GM21447 (cell line): Measurements from ENCODE around the gene NECTIN4.
"Not testable (repeated sequence)": the region's sequence is repeated elsewhere in the genome, so short reads cannot be mapped to it uniquely, and the experiment has no call there.

ENCODE experiments used
- ATAC-seq: cut with Tn5 transposase; IDR thresholded peaks from one replicate; pipeline ENCODE4 v1.9.1; 2021; ENCODE audit not compliant: unreplicated experiment

The NECTIN4 gene

DNA sequence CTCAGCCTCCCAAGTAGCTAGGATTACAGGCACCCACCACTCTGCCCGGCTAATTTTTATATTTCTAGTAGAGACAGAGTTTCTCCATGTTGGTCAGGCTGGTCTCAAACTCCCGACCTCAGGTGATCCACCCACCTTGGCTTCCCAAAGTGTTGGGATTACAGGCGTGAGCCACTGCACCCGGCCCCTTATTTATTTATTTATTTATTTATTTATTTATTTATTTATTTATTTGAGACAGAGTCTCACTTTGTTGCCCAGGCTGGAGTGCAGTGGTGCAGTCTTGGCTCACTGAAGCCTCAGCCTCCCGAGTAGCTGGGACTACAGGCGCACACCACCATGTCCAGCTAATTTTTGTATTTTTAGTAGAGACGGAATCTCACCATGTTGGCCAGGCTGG lies 23.7 kb downstream of the NECTIN4 start:
- not testable (repeated sequence) for ATAC-seq

DNA sequence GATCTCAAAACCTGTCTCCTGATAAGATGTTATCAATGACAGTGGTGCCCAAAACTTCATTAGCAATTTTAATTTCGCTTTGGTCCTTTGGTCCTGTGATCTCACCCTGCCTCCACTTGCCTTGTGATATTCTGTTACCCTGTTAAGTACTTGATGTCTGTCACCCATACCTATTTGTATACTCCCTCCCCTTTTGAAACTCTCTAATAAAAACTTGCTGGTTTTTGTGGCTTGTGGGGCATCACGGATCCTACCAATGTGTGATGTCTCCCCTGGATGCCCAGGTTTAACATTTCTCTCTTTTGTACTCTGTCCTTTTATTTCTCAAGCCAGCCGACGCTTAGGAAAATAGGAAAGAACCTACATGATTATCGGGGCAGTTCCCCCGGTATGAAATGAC lies 25.4 kb downstream of the NECTIN4 start:
- not testable (repeated sequence) for ATAC-seq

GRCh38 chr1:161061419-161061818 lies 27.9 kb downstream of the NECTIN4 start:
- ATAC-seq = no peak

DNA sequence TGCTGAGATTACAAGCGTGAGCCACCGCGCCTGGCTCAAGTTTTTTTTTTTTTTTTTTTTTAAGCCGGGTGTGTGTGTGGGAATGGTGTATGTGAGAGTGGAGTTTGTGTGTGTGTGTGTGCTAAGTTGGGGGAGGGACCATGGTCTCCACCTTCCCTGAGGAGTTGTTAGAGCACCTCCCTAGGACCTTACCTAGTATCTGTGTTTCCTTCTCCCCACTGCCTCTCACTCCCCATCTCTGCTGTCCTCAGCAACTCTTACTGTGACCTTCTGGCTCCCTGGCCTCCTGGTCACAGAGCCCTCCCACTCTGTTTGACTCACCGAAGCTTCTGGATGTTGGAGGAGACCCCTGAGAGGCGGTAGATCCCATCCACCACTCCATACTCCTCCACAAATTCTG lies 30.1 kb downstream of the NECTIN4 start:
- ATAC-seq = no peak

DNA sequence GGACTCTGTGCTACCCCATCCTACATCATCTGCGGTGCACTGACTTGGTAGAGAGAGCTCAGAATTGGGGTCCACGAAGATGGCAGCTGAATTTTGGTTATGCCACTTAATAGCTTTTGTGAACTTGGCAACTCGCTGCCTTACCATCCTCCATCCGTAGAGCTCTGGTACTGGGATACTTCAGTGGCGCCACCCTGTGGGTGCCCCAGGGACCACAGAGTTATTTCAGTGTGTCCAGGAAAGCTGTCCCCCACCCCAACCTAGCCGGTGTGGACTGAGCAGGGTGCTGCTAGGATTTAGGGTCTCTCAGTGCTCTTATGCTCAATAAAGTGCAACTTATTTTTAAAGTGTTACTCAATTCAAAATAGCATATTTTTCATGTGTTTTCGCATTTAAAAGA lies 34.6 kb downstream of the NECTIN4 start:
- ATAC-seq = no peak

DNA sequence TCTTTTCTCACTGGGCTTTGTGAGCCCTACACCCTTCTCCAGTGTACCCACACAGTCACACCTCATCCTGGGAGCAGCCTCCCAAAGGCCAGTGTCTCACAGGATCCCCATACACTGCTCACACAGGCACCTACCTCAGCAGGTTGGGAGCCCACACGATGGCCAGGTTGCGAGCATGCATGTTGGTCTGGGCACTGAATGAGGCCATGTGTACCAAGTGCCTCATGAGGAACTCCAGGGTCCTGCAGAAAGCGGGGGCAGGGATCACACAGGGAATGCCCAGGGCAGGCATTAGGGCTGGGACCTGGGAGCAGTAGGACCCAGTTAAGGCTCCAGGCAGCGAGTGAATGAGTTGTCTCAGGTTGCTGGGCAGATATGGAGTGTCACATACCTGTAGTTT lies 35.1 kb downstream of the NECTIN4 start:
- no peak for ATAC-seq

GRCh38 chr1:161052899-161053298 lies 36.5 kb downstream of the NECTIN4 start:
- ATAC-seq = no peak

DNA sequence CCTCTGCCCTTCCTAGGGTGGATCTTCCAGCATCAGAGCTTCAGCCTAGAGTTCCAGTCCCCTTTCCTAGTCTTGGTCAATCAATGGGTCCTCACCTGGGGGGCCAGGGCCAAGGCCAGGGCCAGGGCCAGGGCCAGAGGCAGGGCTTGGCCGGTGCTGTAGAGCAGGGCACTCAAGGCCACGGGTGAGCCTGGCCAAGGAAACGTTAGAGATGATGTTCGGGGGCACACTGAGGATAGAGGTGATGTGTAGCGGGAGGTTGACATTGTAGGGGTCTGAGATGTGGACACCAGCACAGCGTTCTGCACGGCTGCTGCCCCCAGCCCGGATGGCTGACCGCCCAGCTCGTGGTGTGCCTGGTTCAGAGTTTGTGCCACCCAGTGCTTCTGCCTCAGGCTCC lies 38.1 kb downstream of the NECTIN4 start:
- no peak for ATAC-seq

- no peak for ATAC-seq
Measured at GRCh38 chr1:161048949-161049722, 40.2 kb downstream of the NECTIN4 start.

DNA sequence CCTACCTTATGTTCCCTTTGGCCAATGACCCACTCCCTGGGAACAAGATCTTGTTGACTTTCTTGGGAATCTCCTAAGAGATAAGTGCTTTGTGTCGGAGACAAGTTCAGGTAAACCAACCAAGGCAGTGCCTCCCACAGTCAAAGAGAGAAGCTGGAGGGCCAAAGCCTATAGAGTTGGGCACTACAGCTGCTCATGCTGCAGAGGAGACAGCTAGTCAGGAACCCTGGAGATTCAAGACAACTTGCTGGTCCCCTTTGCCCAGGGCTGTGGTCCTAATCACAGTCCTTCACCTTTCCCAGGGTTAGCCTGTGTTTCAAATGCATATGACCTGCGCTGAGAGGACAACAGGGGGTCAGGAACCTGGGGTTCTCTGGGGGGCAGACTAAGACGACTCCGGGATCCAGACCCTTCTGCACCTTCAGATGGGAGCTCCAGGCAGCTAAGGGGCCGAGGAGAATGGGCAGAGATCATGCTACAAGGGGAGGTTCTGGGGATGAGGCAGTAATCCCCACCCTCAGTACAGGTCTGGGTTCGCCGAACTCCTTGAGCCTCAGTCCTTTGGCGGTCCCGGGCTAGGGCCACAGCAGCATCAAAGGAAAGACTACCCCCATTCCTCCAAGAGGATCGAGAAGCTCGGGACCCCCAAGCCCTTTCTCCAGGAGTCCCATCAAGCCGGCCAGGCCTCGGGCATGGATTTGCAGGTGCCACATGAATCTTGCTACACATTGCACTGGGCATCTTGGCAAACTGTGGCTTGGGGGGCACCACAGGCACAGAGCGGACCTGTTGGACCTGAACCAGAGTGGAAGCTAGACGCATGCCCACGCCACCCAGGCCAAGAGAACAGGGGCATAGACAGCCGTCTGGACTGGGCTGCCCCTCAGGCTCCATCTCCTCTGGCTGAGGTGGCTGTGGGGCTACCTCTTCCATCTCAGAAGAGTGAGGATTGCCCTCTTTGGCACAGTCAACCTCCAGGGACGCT lies 41.6 kb downstream of the NECTIN4 start:
- ATAC-seq = no peak

DNA sequence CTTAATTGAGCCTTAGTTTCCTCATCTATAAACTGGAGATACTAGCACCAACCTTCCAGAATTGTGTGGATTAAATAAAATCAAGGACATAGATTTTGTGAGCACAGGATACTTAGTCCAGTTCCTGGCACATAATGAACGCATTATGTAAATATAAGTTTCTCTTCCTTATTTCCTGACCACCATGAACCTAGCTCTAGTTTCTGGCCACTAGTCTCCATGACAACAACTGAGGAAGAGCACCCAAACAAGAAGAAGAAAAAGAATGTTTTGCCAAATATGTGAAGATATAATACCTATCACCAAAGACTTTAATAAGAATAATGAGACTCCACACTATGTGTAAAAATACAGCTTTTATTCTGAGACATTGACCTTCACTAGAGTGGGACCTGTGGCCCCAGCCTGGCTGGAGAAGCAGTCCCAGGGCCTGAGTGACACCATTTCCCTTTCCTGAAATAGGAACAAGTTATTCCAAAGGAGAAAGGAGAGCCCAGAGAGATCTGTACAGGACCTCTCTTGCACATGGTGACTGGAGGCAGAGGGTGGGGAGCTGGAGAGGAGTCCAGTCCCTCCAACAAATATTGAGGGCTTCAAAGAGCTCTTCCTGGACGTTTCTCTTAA lies 42.6 kb downstream of the NECTIN4 start:
- ATAC-seq = peak; percentile 48

DNA sequence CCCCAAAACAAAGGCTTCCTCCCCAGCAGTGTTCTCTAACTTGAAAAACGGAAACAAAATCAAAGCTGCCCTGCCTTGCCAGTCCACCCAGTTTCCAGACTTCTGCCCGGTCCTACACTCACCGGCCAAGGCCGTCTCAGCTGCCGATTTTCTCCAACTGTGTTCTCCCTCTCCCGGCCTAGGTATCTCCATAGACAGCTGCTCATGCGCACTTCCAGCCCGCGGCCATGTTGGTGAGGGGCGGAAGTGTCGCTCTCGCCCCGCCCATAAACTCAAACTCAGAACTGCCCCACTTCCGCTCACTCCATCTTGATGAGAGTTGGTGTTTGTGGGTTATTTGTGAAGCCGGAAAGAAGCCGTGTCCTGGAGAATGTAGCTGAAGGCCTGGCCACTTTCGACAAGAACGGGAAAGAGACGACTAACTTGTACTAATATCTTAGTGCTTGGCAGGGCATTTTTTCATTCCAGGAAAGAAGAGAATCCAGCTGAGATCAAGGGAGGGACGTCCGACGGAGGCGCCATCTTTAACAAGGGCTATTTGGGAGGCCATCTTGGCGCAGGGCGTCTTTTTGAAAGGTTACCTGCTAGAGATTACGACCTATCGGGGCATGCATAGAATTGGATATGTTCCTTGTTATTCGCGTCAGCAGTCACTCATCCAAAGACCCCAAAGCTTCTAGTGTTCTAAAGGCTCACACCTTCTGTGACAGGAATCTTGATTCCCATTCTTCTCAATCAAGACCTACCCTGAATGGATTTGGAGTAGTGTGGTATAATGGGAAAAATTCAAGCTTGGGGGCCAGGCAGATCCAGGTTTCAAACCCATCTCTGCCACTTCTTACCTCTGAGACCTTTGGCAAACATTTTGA lies 43.4 kb downstream of the NECTIN4 start, which contains the start of gene USF1:
TSS of gene USF1 (minus strand) at position 242 of the 869 bp plus-strand sequence. CDS start 2,702 bp downstream, outside the sequence.
- peak; percentile 59 for ATAC-seq

GRCh38 chr1:161044908-161045735 lies 44.2 kb downstream of the NECTIN4 start:
- ATAC-seq = peak; percentile 46

DNA sequence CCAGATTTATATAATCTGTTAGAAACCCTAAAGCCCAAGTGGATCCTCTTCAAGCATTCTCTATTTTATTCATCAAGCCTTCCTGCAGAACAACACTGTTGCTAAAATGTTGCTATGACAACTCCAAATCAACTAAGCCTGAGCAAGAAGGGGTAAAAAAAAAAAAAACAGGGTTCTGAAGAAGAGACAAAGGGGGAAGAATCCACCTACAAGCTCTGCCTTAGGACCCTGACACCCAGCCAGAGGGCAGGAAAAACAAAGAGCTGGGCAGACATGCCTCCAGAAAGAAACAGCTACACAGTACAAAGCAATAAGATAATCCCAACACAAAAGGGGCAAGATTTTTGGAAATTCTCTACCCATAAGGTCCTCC lies 44.8 kb downstream of the NECTIN4 start:
- no peak for ATAC-seq

GRCh38 chr1:161039546-161039945 lies 49.8 kb downstream of the NECTIN4 start:
- ATAC-seq = no peak

- no peak for ATAC-seq
Measured at GRCh38 chr1:161039154-161039545, 50.2 kb downstream of the NECTIN4 start.

DNA sequence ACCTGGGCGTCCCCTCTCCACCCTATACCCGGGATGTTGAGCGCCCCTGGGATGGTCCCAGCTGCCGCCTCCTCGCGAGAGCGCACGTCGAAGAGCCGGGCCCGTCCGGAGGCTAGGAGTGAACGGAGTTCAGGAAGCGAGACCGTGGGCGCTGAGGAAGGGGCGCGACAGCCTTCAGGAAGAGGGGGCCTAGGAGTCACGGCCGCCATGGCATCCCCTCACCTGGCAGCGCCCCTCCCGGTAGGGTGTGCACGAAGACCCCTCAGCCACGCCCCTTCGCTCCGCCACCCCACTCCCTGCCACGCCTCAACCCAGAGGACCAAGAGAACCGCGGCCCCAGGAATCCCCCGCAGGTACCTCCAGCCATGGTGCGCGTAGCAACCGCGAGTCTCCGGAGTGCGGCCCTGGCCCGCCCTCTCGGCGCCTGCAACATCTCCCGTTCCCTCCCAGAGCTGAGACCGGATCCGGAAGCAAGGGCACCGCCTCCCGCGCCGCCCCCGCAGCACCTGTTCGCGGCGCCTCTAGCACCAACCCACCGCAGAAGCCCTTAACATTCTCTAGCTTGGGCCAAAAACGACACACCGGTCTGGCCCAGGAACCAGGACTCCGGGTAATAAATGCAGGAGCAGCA lies 50.7 kb downstream of the NECTIN4 start, which contains the start of gene TSTD1:
TSS of gene TSTD1 (minus strand) at position 442 of the 631 bp plus-strand sequence. CDS start at position 367, 75 bp downstream.
- ATAC-seq = peak; percentile 83

- peak; percentile 23 for ATAC-seq
Measured at GRCh38 chr1:161037661-161038522, 51.5 kb downstream of the NECTIN4 start.
